ENCODE data around the gene FAM72D. TPM values are rescaled to one million over a fixed set of nuclear protein-coding genes. Genes with fewer than 3 reads are reported as not detected.
"Not testable (repeated sequence)": the region's sequence is repeated elsewhere in the genome, so short reads cannot be mapped to it uniquely, and the experiment has no call there.

Gene FAM72D
- total RNA-seq (2021; fragmentation: NEBNext Ultra II Directional; extraction: Animal tissue kit (Norgen Biotek cat#: 25700)): 9.1 and 12.7 TPM in 2 replicates
- 2.9 and 4.9 TPM in 2 replicates for polyA plus RNA-seq (2011; rRNA removed)
- polyA plus RNA-seq (2011; cell fraction: cytosol; rRNA removed): 7.6 TPM
- 1.7 TPM for polyA plus RNA-seq (2011; cell fraction: nucleus; rRNA removed)
- polyA plus RNA-seq (2012, experiment 1 of 2): 5.2 to 9.3 TPM (median 6.1 TPM) in 4 replicates
- 1.7 TPM for polyA plus RNA-seq (2012, experiment 2 of 2)
- polyA plus RNA-seq (2013, experiment 1 of 2): 9.1 TPM
- polyA plus RNA-seq (2013, experiment 2 of 2): 10.3 TPM
- polyA minus RNA-seq (2011; rRNA and poly(A)+ RNA removed): 3.8 and 5.5 TPM in 2 replicates
- 4.5 TPM for polyA minus RNA-seq (2011; cell fraction: cytosol; rRNA and poly(A)+ RNA removed)
- polyA minus RNA-seq (2011; cell fraction: nucleus; rRNA and poly(A)+ RNA removed): 3.1 TPM
- long read RNA-seq, experiment 1, transcript FAM72D-201 (4 exons, 2,397 nt): major isoform, 5 of 9 reads
- long read RNA-seq, experiment 1, partial matches to known transcripts: 4 of 9 reads
- long read RNA-seq, experiment 1, other reads (novel, unspliced or antisense): 0 of 9 reads
- long read RNA-seq, experiment 2, transcript FAM72D-201 (4 exons, 2,397 nt): major isoform, 12 of 18 reads
- long read RNA-seq, experiment 2, partial matches to known transcripts: 4 of 18 reads
- long read RNA-seq, experiment 2, other reads (novel, unspliced or antisense): 2 of 18 reads

DNA sequence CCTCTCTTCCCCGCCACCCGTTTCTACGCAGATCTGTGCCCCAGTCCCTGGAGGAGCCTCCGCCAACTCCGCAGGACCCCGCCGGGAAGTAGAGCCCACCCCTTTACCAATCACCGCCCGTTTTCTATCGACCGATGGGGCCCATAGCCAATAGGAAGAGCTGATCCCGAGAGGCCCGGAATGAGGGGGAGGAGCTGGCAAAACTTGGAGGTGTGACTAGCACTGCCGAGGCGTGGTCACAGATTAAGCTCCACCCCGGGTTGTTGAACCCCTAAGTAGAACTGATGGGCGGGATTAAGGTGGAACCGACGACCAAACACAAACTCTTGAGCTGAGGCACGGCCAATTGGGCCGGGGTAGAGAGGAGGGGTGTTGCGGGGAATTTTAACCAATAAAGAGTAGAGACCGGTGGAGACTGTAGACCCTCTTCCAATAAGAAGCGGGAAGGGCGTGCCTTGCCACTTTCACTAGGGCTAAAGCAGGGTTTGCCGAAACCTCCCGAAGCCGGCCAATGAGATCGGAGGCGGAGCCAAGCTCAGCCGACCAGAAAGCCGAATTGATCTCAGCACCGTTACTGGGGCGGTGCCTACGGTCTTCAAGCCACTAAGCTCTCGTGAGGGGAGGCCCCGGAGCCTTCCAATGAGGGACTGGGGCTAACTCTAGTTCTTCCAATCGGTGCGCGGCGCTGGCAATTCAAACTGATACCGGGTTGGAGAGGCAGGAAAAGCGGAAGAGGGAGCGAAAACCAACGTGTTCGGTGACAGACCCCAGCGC is at the start of gene FAM72D, which contains the start of gene SRGAP2B:
TSS of gene FAM72D (plus strand) at position 691 of the 774 bp plus-strand sequence. CDS start 874 bp downstream, outside the sequence.
TSS of gene SRGAP2B (minus strand) at position 45 of the 774 bp plus-strand sequence. CDS start 2,427 bp downstream, outside the sequence.
- DNase-seq (ENCODE audit: low read depth in 1 of 2, low spot score in 2 of 2); FAIRE-seq; H4K91ac ChIP-seq (replicated peaks; ENCODE audit: insufficient read length, low read length); H3K27ac ChIP-seq (ENCODE audit: low read depth, low read length); H2BK20ac ChIP-seq (ENCODE audit: low read length); POLR2A ChIA-PET (ENCODE audit: partially characterized antibody); H3K27me3 ChIP-seq (replicated peaks in 1 of 4; ENCODE audit: control insufficient read depth in 3 of 4, extremely low read depth in 1 of 4, insufficient read depth in 3 of 4, low read length in 3 of 4); H2BK15ac ChIP-seq (ENCODE audit: low read length); H2BK120ac ChIP-seq (replicated peaks; ENCODE audit: low read depth, low read length); H4K20me1 ChIP-seq (replicated peaks in 1 of 2; ENCODE audit: control insufficient read depth in 1 of 2, insufficient read depth in 2 of 2, low read length in 2 of 2); H2AFZ ChIP-seq (ENCODE audit: low read length); H3K36me3 ChIP-seq (ENCODE audit: control insufficient read depth in 2 of 4, insufficient read depth in 4 of 4, low read length in 3 of 4); CTCF ChIA-PET (ENCODE audit: partially characterized antibody); H2BK12ac ChIP-seq (ENCODE audit: low read depth, low read length); H3K9ac ChIP-seq (replicated peaks in 1 of 4; ENCODE audit: extremely low read depth in 1 of 4, low read depth in 3 of 4, low read length in 3 of 4); H4K5ac ChIP-seq (ENCODE audit: insufficient read length, low read depth, low read length); H3K23ac ChIP-seq (ENCODE audit: insufficient read length); H3K4ac ChIP-seq (replicated peaks; ENCODE audit: insufficient read length, low read depth, low read length); H4K8ac ChIP-seq (ENCODE audit: extremely low read depth, insufficient read depth, low read length); H3K4me1 ChIP-seq (replicated peaks in 1 of 4; ENCODE audit: control insufficient read depth in 3 of 4, insufficient read depth in 4 of 4, low read length in 3 of 4); H3K79me1 ChIP-seq (ENCODE audit: low read depth, low read length); H3K23me2 ChIP-seq (ENCODE audit: low read depth, low read length); H2AK5ac ChIP-seq (ENCODE audit: low read depth, low read length); H3K14ac ChIP-seq (ENCODE audit: insufficient read length); H3K9me3 ChIP-seq (ENCODE audit: insufficient read depth in 2 of 2, low read depth in 1 of 2, low read length in 1 of 2); H3K56ac ChIP-seq (replicated peaks; ENCODE audit: insufficient read length, low read depth, low read length); H2BK5ac ChIP-seq (ENCODE audit: low read depth, low read length); H3K79me2 ChIP-seq (ENCODE audit: control insufficient read depth in 1 of 2, insufficient read depth in 2 of 2, low read length in 2 of 2); H3K18ac ChIP-seq (ENCODE audit: extremely low read depth, low read length): not testable (repeated sequence)
- Histone ChIP-seq H3K4me3 (ENCODE audit: extremely low read depth in 1 of 4, insufficient read depth in 2 of 4, low read depth in 3 of 4, low read length in 4 of 4) (peak within 1 kb of the TSS in 2 of 4 experiments; percentile 48; a peak in 4 of 8 replicates), H3K4me2 (ENCODE audit: insufficient read depth in 1 of 2, low read depth in 2 of 2, low read length in 2 of 2) (peak within 1 kb of the TSS; percentile 33 to 56; a peak in 2 of 4 replicates)
- no CpG with 5 or more reads among the region's 47 CpGs for WGBS, 2 experiments (ENCODE audit: extremely low coverage in 1 of 2, insufficient coverage in 1 of 2, insufficient read length in 1 of 2, insufficient replicate concordance in 2 of 2, low coverage in 1 of 2, low lambda C conversion rate in 2 of 2, missing lambda C conversion rate in 1 of 2)
